ENCODE results near the gene S100A13.

The S100A13 gene

DNA sequence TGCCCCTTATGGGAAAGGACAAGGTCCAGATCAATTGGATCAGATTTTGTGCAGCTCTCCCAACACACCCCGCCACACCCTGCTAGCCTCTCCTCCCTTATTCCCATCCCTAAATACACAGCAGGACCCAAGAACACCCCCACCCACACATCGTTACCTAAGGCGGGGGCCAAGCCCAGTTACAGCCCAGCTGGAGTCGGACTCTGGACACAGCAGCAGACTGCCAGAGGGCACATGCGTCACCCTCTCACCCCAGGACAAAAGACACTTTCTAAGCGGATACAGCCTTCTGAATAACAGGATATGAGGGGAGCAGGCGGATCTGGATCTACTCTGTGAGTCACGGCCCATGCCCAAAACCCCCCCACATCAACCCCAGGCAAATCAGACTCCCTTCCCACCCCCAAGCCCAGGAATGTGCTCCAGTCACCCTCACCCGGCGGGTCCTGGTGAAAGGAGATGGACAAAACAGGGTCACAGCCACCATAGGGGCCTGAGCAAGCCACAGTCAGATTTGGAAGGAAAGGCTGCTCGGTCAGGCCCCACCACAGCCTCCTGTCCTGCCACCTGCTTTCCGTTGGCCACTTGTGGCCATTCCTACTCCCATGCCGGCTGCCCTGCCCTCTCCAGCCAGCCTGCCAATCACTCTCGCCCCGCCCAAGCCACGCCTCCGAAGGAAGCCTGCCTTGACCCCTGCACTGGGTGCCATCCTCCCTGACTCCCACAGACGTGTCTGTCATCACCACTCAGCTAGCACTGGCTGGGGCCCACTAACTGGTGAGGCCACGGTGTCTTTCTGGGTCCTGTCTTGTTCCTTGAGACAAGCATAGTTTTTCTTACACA lies 18.3 kb downstream of the S100A13 start:
- ATAC-seq = peak; percentile 81
- TF ChIP-seq ZFP3 (CRISPR knock-in tag; IDR thresholded peaks at IDR 0.05) (no peak), RARB (CRISPR knock-in tag; IDR thresholded peaks at IDR 0.05) (peak; percentile 54; the same call in 1 of the 2 replicates), ZNF565 (CRISPR knock-in tag; conservative IDR thresholded peaks at IDR 0.05; ENCODE audit: low read depth) (no peak), SNAI2 (CRISPR knock-in tag; IDR thresholded peaks at IDR 0.05) (no peak), PPARA (CRISPR knock-in tag; IDR thresholded peaks at IDR 0.05; ENCODE audit: borderline replicate concordance) (no peak), ZNF70 (CRISPR knock-in tag; IDR thresholded peaks at IDR 0.05) (no peak), TCF4 (CRISPR knock-in tag; IDR thresholded peaks at IDR 0.05; ENCODE audit: borderline replicate concordance) (no peak), ISL1 (CRISPR knock-in tag; IDR thresholded peaks at IDR 0.05) (no peak), CSDC2 (CRISPR knock-in tag; IDR thresholded peaks at IDR 0.05) (no peak)
- TF ChIP-seq, protein P1, sequence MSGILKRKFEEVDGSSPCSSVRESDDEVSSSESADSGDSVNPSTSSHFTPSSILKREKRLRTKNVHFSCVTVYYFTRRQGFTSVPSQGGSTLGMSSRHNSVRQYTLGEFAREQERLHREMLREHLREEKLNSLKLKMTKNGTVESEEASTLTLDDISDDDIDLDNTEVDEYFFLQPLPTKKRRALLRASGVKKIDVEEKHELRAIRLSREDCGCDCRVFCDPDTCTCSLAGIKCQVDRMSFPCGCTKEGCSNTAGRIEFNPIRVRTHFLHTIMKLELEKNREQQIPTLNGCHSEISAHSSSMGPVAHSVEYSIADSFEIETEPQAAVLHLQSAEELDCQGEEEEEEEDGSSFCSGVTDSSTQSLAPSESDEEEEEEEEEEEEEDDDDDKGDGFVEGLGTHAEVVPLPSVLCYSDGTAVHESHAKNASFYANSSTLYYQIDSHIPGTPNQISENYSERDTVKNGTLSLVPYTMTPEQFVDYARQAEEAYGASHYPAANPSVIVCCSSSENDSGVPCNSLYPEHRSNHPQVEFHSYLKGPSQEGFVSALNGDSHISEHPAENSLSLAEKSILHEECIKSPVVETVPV (CRISPR knock-in tag; IDR thresholded peaks at IDR 0.05) = no peak
- TF ChIP-seq, protein P2, sequence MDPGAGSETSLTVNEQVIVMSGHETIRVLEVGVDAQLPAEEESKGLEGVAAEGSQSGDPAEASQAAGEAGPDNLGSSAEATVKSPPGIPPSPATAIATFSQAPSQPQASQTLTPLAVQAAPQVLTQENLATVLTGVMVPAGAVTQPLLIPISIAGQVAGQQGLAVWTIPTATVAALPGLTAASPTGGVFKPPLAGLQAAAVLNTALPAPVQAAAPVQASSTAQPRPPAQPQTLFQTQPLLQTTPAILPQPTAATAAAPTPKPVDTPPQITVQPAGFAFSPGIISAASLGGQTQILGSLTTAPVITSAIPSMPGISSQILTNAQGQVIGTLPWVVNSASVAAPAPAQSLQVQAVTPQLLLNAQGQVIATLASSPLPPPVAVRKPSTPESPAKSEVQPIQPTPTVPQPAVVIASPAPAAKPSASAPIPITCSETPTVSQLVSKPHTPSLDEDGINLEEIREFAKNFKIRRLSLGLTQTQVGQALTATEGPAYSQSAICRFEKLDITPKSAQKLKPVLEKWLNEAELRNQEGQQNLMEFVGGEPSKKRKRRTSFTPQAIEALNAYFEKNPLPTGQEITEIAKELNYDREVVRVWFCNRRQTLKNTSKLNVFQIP (CRISPR knock-in tag; IDR thresholded peaks at IDR 0.05; ENCODE audit: borderline replicate concordance, low read depth) = no peak; the same call in 1 of the 2 replicates
- TF ChIP-seq, protein P3, sequence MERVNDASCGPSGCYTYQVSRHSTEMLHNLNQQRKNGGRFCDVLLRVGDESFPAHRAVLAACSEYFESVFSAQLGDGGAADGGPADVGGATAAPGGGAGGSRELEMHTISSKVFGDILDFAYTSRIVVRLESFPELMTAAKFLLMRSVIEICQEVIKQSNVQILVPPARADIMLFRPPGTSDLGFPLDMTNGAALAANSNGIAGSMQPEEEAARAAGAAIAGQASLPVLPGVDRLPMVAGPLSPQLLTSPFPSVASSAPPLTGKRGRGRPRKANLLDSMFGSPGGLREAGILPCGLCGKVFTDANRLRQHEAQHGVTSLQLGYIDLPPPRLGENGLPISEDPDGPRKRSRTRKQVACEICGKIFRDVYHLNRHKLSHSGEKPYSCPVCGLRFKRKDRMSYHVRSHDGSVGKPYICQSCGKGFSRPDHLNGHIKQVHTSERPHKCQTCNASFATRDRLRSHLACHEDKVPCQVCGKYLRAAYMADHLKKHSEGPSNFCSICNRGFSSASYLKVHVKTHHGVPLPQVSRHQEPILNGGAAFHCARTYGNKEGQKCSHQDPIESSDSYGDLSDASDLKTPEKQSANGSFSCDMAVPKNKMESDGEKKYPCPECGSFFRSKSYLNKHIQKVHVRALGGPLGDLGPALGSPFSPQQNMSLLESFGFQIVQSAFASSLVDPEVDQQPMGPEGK (CRISPR knock-in tag; IDR thresholded peaks at IDR 0.05; ENCODE audit: borderline replicate concordance) = peak; percentile 80
- TF ChIP-seq, protein P4, sequence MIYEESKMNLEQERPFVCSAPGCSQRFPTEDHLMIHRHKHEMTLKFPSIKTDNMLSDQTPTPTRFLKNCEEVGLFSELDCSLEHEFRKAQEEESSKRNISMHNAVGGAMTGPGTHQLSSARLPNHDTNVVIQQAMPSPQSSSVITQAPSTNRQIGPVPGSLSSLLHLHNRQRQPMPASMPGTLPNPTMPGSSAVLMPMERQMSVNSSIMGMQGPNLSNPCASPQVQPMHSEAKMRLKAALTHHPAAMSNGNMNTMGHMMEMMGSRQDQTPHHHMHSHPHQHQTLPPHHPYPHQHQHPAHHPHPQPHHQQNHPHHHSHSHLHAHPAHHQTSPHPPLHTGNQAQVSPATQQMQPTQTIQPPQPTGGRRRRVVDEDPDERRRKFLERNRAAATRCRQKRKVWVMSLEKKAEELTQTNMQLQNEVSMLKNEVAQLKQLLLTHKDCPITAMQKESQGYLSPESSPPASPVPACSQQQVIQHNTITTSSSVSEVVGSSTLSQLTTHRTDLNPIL (CRISPR knock-in tag; IDR thresholded peaks at IDR 0.05; ENCODE audit: low read depth) = no peak

DNA sequence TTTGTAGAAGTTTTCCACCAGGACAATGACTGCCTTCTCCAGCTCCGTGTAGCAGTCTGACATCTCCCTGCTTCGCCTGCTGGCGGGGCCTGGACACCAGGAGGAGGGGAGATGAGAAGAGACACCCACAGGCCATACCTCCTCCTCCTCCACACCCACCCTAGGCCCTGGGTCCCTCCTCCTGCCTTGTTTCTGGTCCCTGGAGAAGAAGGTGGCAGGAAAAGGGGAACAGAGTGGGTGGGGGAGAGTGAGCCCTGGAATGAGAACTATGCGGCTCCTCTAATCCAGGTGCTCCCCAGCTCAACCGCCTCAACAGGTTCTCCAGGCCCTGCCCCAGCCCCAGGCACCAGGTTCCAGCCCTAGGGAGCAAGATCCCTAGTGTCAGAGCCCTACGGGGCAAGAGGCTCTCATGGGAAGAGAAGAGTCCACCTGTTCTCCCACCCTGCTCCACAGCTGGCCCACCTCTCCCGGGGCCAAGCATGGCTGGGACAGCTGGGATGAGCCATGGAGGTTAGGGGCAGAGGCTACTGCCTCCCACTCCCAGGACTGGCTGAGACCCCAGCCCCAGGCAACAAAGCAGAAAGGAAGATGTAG lies 19.1 kb downstream of the S100A13 start:
- ATAC-seq = peak; percentile 26

More for the DNA sequence above, 19.1 kb downstream of the S100A13 start:
- TF ChIP-seq, protein P2 (CRISPR knock-in tag; IDR thresholded peaks at IDR 0.05; ENCODE audit: borderline replicate concordance, low read depth) = no peak
- TF ChIP-seq, protein P5, sequence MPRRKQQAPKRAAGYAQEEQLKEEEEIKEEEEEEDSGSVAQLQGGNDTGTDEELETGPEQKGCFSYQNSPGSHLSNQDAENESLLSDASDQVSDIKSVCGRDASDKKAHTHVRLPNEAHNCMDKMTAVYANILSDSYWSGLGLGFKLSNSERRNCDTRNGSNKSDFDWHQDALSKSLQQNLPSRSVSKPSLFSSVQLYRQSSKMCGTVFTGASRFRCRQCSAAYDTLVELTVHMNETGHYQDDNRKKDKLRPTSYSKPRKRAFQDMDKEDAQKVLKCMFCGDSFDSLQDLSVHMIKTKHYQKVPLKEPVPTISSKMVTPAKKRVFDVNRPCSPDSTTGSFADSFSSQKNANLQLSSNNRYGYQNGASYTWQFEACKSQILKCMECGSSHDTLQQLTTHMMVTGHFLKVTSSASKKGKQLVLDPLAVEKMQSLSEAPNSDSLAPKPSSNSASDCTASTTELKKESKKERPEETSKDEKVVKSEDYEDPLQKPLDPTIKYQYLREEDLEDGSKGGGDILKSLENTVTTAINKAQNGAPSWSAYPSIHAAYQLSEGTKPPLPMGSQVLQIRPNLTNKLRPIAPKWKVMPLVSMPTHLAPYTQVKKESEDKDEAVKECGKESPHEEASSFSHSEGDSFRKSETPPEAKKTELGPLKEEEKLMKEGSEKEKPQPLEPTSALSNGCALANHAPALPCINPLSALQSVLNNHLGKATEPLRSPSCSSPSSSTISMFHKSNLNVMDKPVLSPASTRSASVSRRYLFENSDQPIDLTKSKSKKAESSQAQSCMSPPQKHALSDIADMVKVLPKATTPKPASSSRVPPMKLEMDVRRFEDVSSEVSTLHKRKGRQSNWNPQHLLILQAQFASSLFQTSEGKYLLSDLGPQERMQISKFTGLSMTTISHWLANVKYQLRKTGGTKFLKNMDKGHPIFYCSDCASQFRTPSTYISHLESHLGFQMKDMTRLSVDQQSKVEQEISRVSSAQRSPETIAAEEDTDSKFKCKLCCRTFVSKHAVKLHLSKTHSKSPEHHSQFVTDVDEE (CRISPR knock-in tag; IDR thresholded peaks at IDR 0.05) = no peak
- TF ChIP-seq PPARA (CRISPR knock-in tag; IDR thresholded peaks at IDR 0.05; ENCODE audit: borderline replicate concordance) (no peak), CSDC2 (CRISPR knock-in tag; IDR thresholded peaks at IDR 0.05) (no peak), ESRRG (CRISPR knock-in tag; IDR thresholded peaks at IDR 0.05) (no peak)
